Brain microvascular endothelial cell (primary cell): Measurements from ENCODE around the gene MBTPS2.

ENCODE experiments used
- DNase-seq: peaks from one replicate; pipeline ENCODE4 v3.0.0-alpha.2; 2020
- H3K27ac ChIP-seq: fragments of 250-450 bp; sonication (Bioruptor Pico); 2 replicates; pipeline ENCODE4 v1.5.1; 2020; ENCODE audit warnings: mild to moderate bottlenecking, moderate library complexity
- H3K27me3 ChIP-seq: fragments of 250-450 bp; sonication (Bioruptor Pico); replicated peaks from 2 replicates; pipeline ENCODE4 v1.5.1; 2020; ENCODE audit warnings: mild to moderate bottlenecking
- H3K36me3 ChIP-seq: fragments of 250-450 bp; sonication (Bioruptor Pico); replicated peaks from 2 replicates; pipeline ENCODE4 v1.5.1; 2020; ENCODE audit warnings: mild to moderate bottlenecking
- H3K4me3 ChIP-seq: 2 replicates; pipeline ENCODE4 v1.5.1; 2011; ENCODE audit warnings: low read depth, mild to moderate bottlenecking, control low read depth, low read length, moderate library complexity
- CTCF ChIP-seq: IDR thresholded peaks from 2 replicates; pipeline ENCODE4 v1.5.1; 2011; ENCODE audit warnings: low read depth, mild to moderate bottlenecking, moderate library complexity, low read length, control low read depth, inconsistent platforms; ENCODE audit errors: missing control alignments
- in situ Hi-C: cut with HindIII; loops from 2 replicates; pipeline ENCODE4 v1.10.0; 2017; ENCODE audit warnings: low sequenced_read_pairs, low pct_ligation_motif_present

MBTPS2 gene

DNA sequence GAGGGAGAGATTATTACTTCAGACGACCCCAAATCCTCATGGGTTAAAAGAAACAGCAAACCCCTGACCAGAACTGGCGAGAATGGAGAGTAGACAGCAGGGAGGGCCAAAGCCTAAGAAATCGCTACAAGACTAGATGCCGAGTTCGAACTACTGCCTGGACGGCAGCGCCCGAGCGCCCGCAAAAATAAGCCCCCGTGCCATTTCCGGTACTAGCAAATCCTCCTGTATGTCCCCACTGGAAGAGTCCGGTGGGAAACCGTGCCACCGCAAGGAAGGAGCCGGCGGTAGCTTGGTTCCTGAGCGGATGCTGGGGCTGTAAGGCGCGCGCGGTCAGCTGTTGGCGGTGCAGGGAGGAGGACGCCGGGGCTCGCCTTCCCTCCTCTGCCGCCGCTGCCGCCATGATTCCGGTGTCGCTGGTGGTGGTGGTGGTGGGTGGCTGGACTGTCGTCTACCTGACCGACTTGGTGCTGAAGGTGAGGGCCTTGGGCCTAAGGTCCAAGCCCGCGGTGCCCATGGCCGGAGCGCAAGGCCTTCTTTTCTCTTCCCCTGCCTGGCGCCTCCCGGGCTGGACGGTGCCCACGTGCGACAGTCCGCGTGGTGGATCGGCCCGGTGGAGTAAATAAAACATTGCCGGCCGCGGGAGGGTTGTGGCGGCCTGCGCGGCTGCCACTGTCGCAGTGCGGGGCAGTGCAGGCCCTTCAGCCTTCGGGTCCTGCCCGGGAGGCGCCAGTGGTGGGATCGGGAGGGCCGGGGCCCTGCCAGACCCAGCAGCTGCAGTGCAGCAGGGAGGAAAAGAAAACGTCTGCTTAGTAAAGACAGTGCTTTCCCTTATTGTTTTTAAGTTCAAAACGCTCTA, at the start of gene MBTPS2:
TSS of gene MBTPS2 (plus strand) at position 284 of the 859 bp plus-strand sequence. CDS start at position 402, 118 bp downstream.
- no peaks in the 10 kb centered on the region for H3K36me3 ChIP-seq
- peak; percentile 76 for DNase-seq
- peak within 1 kb of the TSS; percentile 76 for H3K27ac ChIP-seq
- no peaks in the 10 kb centered on the region for H3K27me3 ChIP-seq
- peak; percentile 13 for TF ChIP-seq CTCF
- H3K4me3 ChIP-seq, result peak within 1 kb of the TSS; percentile 78
- in situ Hi-C loops, result no loop called here

- DNase-seq, result peak; percentile 73
- no peak for TF ChIP-seq CTCF
- H3K27ac ChIP-seq, result peak overlapping the region; percentile 56
- no peak overlapping the region for H3K4me3 ChIP-seq
- H3K27me3 ChIP-seq, result no peaks in the 10 kb centered on the region
- in situ Hi-C loops, result no loop called here
- no peaks in the 10 kb centered on the region for H3K36me3 ChIP-seq
Measured at GRCh38 chrX:21798677-21799219, 40.7 kb upstream of the MBTPS2 start.

DNA sequence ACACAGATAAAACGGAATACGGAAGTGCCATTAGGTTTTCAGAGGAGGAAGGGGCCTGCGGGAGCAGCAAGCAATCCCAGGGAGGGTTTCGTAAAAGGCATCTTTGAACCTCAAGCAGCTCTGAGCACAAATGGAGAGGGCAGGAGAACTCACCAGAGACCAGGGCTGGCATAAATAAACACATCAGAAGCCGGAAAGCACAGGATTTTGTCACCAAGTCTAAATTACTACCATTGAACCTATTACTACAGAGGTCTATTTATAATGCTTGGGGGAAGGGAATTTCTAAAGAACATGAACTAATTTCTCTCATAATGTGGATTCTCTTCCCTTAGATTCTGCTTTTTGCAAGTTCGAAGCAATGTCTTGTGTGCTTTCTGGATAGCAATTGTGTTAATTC, 39.6 kb upstream of the MBTPS2 start:
- no peaks in the 10 kb centered on the region for H3K27me3 ChIP-seq
- no peak for TF ChIP-seq CTCF
- H3K4me3 ChIP-seq, result no peak overlapping the region
- H3K27ac ChIP-seq, result no peak overlapping the region
- DNase-seq, result no peak
- H3K36me3 ChIP-seq, result no peaks in the 10 kb centered on the region
- in situ Hi-C loops, result no loop called here

DNA sequence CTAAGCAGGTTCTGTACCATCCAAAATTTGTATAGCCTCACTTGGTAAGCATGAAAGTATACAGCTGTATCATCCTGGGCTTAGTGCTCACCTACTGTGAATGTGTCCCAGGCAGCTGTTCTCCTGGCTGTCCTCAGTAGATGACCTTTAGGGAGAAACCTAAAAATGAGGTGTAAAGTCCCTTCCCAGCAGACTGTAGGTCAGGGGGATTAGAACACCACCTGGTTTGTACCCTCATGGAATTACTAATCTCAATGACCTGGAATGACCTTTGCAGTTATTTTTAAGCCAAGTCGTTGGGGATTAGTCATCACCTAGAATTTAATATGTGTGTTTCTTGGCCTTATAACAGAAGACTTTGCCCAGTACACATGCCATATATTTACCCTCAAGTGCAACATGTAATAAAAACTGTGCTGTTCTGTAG, 39.1 kb upstream of the MBTPS2 start:
- in situ Hi-C loops, result no loop called here
- no peak for DNase-seq
- no peaks in the 10 kb centered on the region for H3K27me3 ChIP-seq
- no peaks in the 10 kb centered on the region for H3K36me3 ChIP-seq
- no peak for TF ChIP-seq CTCF
- H3K27ac ChIP-seq, result no peak overlapping the region
- no peak overlapping the region for H3K4me3 ChIP-seq

GRCh38 chrX:21802054-21802670, 37.3 kb upstream of the MBTPS2 start:
- no peaks in the 10 kb centered on the region for H3K36me3 ChIP-seq
- TF ChIP-seq CTCF, result no peak
- H3K4me3 ChIP-seq, result no peak overlapping the region
- in situ Hi-C loops, result no loop called here
- no peak for DNase-seq
- no peak overlapping the region for H3K27ac ChIP-seq
- no peaks in the 10 kb centered on the region for H3K27me3 ChIP-seq
